Measurements from ENCODE around the gene NISCH.

DNA sequence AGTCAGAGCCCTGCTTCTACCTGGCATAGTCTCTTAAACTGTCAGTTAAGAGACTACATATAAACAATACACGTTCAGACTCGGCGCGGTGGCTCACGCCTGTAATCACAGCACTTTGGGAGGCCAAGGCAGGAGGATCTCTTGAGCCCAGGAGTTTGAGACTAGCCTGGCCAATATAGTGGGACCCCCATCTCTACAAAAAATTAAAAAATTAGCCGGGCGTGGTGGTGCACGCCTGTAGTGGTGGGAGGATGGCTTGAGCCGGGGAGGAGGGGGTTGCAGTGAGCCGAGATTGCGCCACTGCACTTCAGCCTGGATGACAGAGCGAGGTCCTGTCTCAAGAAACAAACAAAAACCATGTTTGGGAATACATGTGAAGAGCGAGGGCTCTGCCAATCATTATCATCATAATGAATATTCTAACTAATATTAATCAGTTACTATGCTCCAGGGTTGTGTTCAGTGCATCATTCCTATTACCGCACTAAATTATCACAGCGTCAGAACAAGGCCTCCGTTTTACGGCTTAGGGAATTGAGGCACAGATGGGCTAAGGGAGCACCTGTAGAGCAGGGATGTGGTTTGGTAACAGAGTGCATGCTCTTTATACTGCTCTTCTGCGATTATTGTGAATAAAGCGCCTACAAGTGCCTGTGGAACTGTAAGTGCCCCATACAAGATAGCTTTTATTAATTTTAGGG is 80.2 kb downstream of the NISCH start:
- TF ChIP-seq, protein P1, sequence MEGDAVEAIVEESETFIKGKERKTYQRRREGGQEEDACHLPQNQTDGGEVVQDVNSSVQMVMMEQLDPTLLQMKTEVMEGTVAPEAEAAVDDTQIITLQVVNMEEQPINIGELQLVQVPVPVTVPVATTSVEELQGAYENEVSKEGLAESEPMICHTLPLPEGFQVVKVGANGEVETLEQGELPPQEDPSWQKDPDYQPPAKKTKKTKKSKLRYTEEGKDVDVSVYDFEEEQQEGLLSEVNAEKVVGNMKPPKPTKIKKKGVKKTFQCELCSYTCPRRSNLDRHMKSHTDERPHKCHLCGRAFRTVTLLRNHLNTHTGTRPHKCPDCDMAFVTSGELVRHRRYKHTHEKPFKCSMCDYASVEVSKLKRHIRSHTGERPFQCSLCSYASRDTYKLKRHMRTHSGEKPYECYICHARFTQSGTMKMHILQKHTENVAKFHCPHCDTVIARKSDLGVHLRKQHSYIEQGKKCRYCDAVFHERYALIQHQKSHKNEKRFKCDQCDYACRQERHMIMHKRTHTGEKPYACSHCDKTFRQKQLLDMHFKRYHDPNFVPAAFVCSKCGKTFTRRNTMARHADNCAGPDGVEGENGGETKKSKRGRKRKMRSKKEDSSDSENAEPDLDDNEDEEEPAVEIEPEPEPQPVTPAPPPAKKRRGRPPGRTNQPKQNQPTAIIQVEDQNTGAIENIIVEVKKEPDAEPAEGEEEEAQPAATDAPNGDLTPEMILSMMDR (IDR thresholded peaks at IDR 0.05) = no peak
- no peak for TF ChIP-seq POLR2A (IDR thresholded peaks at IDR 0.05)

Measured in breast epithelium (tissue), 3 donors.